Activated naive CD8-positive, alpha-beta T cell treated with anti-CD3 and anti-CD28 coated beads for 36 hours (primary cell): ENCODE data around the gene PPARD. TPM values are rescaled to one million over a fixed set of nuclear protein-coding genes. Genes with fewer than 3 reads are reported as not detected.

Source experiments
- DNase-seq: peaks from one replicate; pipeline ENCODE4 v3.0.0; 2021
- H3K27ac Mint-ChIP-seq: one replicate; pipeline ENCODE4 v1.8.0; 2022; ENCODE audit warnings: mild to moderate bottlenecking, moderate library complexity, mixed read lengths
- H3K27me3 Mint-ChIP-seq: one replicate; pipeline ENCODE4 v1.8.0; 2022; ENCODE audit warnings: mild to moderate bottlenecking, mixed read lengths
- H3K36me3 Mint-ChIP-seq: one replicate; pipeline ENCODE4 v1.8.0; 2021; ENCODE audit warnings: mild to moderate bottlenecking, mixed read lengths
- H3K4me1 Mint-ChIP-seq: one replicate; pipeline ENCODE4 v1.8.0; 2021; ENCODE audit warnings: mixed read lengths
- H3K4me3 Mint-ChIP-seq: one replicate; pipeline ENCODE4 v1.8.0; 2022; ENCODE audit warnings: mild to moderate bottlenecking, moderate library complexity, mixed read lengths
- H3K9me3 Mint-ChIP-seq: one replicate; pipeline ENCODE4 v1.8.0; 2022; ENCODE audit warnings: mixed read lengths
- total RNA-seq, 2 experiments: library from RNA; stranded (reverse); gene quantifications; one replicate each; pipeline ENCODE4 v1.2.3, GENCODE V29; 2021

Gene PPARD
- total RNA-seq, 2 experiments from 2014 or later: 17.0 to 17.8 TPM

DNA sequence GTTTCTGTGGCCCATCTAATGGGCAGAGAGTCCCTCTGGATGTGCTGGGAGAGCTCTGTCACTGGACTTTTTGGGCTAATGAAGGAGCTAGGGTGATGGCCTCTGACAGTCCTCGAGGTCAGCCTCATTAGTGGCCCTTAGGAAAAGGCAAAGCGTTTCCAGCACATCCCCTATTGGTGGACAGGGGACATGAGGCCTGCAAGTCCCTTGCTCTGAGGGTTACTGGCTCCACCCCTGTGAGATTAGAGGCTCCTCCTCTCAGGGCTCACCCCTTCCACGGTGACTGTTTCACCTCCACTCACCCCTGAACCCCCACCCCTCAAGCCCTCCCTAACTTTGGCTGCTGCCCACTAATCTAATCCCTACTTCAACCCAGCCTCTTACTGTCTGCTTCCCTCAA is 97.0 kb downstream of the PPARD start:
- no peak for DNase-seq
- Mint-ChIP-seq H3K27ac (no peak overlapping the region), H3K4me1 (no peaks in the 10 kb centered on the region), H3K27me3 (no peaks in the 10 kb centered on the region), H3K4me3 (no peak overlapping the region), H3K9me3 (no peaks in the 10 kb centered on the region), H3K36me3 (no peaks in the 10 kb centered on the region)

GRCh38 chr6:35441205-35441604 is 98.8 kb downstream of the PPARD start:
- H3K4me3 Mint-ChIP-seq: no peak overlapping the region
- H3K36me3 Mint-ChIP-seq: no peaks in the 10 kb centered on the region
- no peaks in the 10 kb centered on the region for H3K4me1 Mint-ChIP-seq
- H3K9me3 Mint-ChIP-seq: no peaks in the 10 kb centered on the region
- no peaks in the 10 kb centered on the region for H3K27me3 Mint-ChIP-seq
- no peak overlapping the region for H3K27ac Mint-ChIP-seq
- DNase-seq: no peak

GRCh38 chr6:35441642-35442041 is 99.3 kb downstream of the PPARD start:
- H3K27me3 Mint-ChIP-seq: no peaks in the 10 kb centered on the region
- H3K9me3 Mint-ChIP-seq: no peaks in the 10 kb centered on the region
- no peaks in the 10 kb centered on the region for H3K36me3 Mint-ChIP-seq
- H3K4me3 Mint-ChIP-seq: no peak overlapping the region
- H3K27ac Mint-ChIP-seq: no peak overlapping the region
- DNase-seq: no peak
- H3K4me1 Mint-ChIP-seq: no peaks in the 10 kb centered on the region

DNA sequence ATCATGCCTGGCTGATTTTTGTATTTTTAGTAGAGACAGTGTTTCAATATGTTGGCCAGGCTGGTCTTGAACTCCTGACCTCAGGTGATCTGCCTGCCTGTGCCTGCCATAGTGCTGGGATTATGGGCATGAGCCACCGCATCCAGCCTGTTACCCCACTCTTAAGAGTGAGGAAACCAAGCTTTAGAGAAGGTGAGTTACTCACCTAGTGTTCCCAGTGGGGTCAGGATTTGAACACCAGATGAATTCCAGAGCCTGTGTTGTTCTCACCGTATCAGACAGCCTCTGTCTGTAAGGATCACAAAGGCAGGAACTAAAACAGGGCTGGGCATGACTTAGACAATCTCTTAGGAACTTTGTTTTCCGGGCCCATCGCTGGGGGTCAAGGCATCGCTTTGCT is 100.3 kb downstream of the PPARD start:
- Mint-ChIP-seq H3K27ac (no peak overlapping the region), H3K9me3 (no peaks in the 10 kb centered on the region), H3K36me3 (no peaks in the 10 kb centered on the region), H3K4me3 (no peak overlapping the region), H3K27me3 (no peaks in the 10 kb centered on the region), H3K4me1 (no peaks in the 10 kb centered on the region)
- DNase-seq: no peak

GRCh38 chr6:35443341-35444030 is 101.1 kb downstream of the PPARD start:
- Mint-ChIP-seq H3K27ac (no peak overlapping the region), H3K27me3 (no peaks in the 10 kb centered on the region), H3K9me3 (no peaks in the 10 kb centered on the region), H3K4me3 (no peak overlapping the region), H3K4me1 (no peaks in the 10 kb centered on the region), H3K36me3 (no peaks in the 10 kb centered on the region)
- DNase-seq: no peak

DNA sequence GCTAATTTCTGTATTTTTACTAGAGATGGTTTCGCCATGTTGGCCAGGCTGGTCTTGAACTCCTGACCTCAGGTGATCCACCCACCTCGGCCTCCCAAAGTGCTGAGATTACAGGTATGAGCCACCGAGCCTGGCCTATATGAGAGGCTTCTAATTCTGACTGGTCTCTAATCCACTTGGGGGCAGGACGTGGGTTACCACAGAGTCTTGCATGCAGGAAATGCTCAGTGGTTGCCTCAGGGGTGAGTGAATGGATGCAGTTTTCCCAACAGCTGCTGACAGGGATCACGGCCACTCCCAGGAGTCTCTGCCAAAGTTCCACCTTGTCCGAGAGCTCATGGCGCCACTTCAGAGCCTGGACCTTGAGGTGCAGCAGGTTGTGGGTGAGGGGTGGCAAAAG is 103.3 kb downstream of the PPARD start:
- DNase-seq: no peak
- no peaks in the 10 kb centered on the region for H3K27me3 Mint-ChIP-seq
- no peak overlapping the region for H3K4me3 Mint-ChIP-seq
- no peaks in the 10 kb centered on the region for H3K4me1 Mint-ChIP-seq
- H3K36me3 Mint-ChIP-seq: no peaks in the 10 kb centered on the region
- H3K27ac Mint-ChIP-seq: no peak overlapping the region
- no peaks in the 10 kb centered on the region for H3K9me3 Mint-ChIP-seq

DNA sequence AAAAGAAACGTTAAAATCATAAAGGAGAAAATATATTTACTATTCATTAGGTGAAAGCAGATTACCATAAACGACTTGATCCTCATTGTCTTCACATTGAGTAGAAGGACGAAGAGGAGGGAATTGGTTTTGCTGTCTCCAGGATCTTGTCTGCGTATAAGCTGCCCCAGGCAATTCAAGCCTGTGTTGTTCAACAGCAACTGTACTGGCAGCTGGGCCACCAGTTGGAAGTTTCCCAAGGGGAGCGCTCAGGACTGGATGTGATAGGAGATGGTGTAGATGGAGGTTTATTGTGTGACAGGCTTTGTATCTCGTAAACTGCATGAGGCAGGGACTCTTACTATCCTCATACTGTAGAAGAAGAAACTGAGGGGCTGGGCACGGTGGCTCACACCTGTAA is 105.8 kb downstream of the PPARD start:
- H3K27me3 Mint-ChIP-seq: no peaks in the 10 kb centered on the region
- no peaks in the 10 kb centered on the region for H3K36me3 Mint-ChIP-seq
- peaks cover 13% of the 10 kb centered on the region for H3K4me1 Mint-ChIP-seq
- H3K27ac Mint-ChIP-seq: no peak overlapping the region
- H3K4me3 Mint-ChIP-seq: no peak overlapping the region
- no peak for DNase-seq
- H3K9me3 Mint-ChIP-seq: no peaks in the 10 kb centered on the region

GRCh38 chr6:35449287-35449881 is 107.0 kb downstream of the PPARD start:
- Mint-ChIP-seq H3K9me3 (no peaks in the 10 kb centered on the region), H3K4me3 (no peak overlapping the region), H3K27ac (no peak overlapping the region), H3K27me3 (no peaks in the 10 kb centered on the region), H3K4me1 (peaks cover 23% of the 10 kb centered on the region), H3K36me3 (no peaks in the 10 kb centered on the region)
- DNase-seq: no peak

DNA sequence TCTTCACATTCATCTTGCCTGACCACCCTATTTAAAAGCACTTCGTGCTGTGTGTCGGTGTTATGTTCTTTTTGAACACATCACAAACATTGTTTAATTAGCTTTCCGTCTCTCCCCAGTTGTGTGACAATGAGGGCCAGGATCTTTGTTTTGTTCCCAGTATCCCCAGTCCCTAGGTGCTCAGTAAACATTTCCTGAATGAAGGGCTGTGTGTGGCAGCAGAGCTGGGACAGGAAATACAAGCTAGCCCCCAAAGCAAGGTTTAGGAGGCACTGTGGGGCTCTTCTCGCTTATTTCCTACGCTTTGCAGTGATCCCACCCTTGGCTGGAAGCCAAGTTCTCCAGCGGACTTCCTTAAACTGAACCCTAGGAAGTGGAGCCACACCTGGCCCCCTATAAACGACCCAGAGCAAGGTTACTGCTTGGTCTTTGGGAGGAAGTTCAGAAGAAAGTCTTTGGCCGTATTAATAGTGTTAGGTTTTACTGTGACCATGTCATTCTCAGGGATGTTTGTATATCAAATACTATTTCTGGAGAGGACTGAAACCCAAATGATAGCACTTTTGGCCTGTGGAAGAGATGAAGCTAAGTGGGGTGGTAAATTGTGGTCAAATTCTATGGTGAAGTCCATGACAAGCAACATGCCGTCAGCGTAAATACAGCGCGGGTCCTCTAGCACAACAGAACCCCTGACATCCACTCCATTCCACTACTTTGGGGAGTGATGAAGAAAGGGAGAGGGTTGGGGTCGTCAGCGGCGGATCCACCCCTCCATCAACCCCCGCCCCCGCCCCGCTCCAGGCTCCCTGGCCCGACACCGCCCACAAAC is 109.2 kb downstream of the PPARD start:
- Mint-ChIP-seq H3K9me3 (no peaks in the 10 kb centered on the region), H3K4me3 (peak overlapping the region; percentile 82), H3K27me3 (no peaks in the 10 kb centered on the region), H3K27ac (no peak overlapping the region), H3K4me1 (peaks cover 30% of the 10 kb centered on the region), H3K36me3 (peaks cover 12% of the 10 kb centered on the region)
- DNase-seq: no peak

GRCh38 chr6:35452183-35453090 is 110.1 kb downstream of the PPARD start, which contains the start of gene FANCE:
Gene FANCE (plus strand): TSS chr6:35452338. CDS start chr6:35452546, 208 bp downstream.
- H3K36me3 Mint-ChIP-seq: peaks cover 12% of the 10 kb centered on the region
- peak within 1 kb of the TSS; percentile 65 for H3K27ac Mint-ChIP-seq
- H3K4me1 Mint-ChIP-seq: peaks cover 32% of the 10 kb centered on the region

DNA sequence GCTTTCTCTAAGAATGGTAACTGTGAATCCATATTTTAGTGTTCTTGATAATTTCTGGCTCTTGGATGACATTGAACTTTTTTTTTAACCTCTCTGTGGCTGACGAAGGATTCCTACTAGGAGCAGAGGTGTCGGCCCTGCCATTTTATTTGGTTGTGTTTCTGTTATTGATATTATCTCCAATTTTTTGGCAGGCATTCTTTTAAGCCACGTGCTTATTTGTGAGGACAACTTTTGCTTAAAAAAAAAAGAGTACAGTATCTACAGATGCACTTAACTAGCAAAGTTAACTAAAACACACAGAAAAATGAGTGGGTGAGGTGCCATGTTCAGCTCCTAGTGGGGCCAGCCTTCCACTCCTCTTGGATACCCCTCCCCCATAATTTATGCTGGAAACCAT is 110.9 kb downstream of the PPARD start:
- Mint-ChIP-seq H3K27me3 (no peaks in the 10 kb centered on the region), H3K4me3 (peak overlapping the region; percentile 84), H3K27ac (peak overlapping the region; percentile 8), H3K9me3 (no peaks in the 10 kb centered on the region), H3K36me3 (peaks cover 12% of the 10 kb centered on the region), H3K4me1 (peaks cover 32% of the 10 kb centered on the region)
- DNase-seq: no peak

More at GRCh38 chr6:35452183-35453090, 110.1 kb downstream of the PPARD start, which contains the start of gene FANCE:
- DNase-seq: peak; percentile 91
- no peaks in the 10 kb centered on the region for H3K9me3 Mint-ChIP-seq
- peak within 1 kb of the TSS; percentile 84 for H3K4me3 Mint-ChIP-seq
- no peaks in the 10 kb centered on the region for H3K27me3 Mint-ChIP-seq

- no peak overlapping the region for H3K27ac Mint-ChIP-seq
- no peaks in the 10 kb centered on the region for H3K27me3 Mint-ChIP-seq
- peaks cover 12% of the 10 kb centered on the region for H3K36me3 Mint-ChIP-seq
- peak overlapping the region; percentile 9 for H3K4me3 Mint-ChIP-seq
- H3K9me3 Mint-ChIP-seq: no peaks in the 10 kb centered on the region
- DNase-seq: no peak
- peaks cover 32% of the 10 kb centered on the region for H3K4me1 Mint-ChIP-seq
These were observed 112.2 kb downstream of the PPARD start for GRCh38 chr6:35454391-35455110.

GRCh38 chr6:35457907-35458306 is 115.5 kb downstream of the PPARD start:
- no peak for DNase-seq
- no peak overlapping the region for H3K27ac Mint-ChIP-seq
- H3K4me3 Mint-ChIP-seq: no peak overlapping the region
- H3K27me3 Mint-ChIP-seq: no peaks in the 10 kb centered on the region
- peaks cover 26% of the 10 kb centered on the region for H3K36me3 Mint-ChIP-seq
- peaks cover 22% of the 10 kb centered on the region for H3K4me1 Mint-ChIP-seq
- no peaks in the 10 kb centered on the region for H3K9me3 Mint-ChIP-seq

GRCh38 chr6:35461270-35461669 is 118.9 kb downstream of the PPARD start:
- Mint-ChIP-seq H3K4me3 (no peak overlapping the region), H3K9me3 (no peaks in the 10 kb centered on the region), H3K27me3 (no peaks in the 10 kb centered on the region), H3K36me3 (peaks cover 25% of the 10 kb centered on the region), H3K27ac (no peak overlapping the region), H3K4me1 (peaks cover 4% of the 10 kb centered on the region)
- DNase-seq: no peak
